ENCODE results near the gene TSPO. TPM values are rescaled to one million over a fixed set of nuclear protein-coding genes. Genes with fewer than 3 reads are reported as not detected.

Gene TSPO
- total and polyA plus RNA-seq, 2 of the 13 experiments (the other 11 are each of a cell fraction or from before 2014, with no cell fraction given): 0.46 to 1.4 TPM

- Histone ChIP-seq H3K4me2 (ENCODE audit: low read depth, low read length) (no peak overlapping the region), H4K20me1 (ENCODE audit: insufficient read depth, low read length) (0 out of 2 replicates have a peak, but pooled peaks cover 2% of the 10 kb centered on the region), H3K9ac (ENCODE audit: insufficient read depth, low read depth, low read length) (no peak overlapping the region), H3K36me3 (replicated peaks in 1 of 2; ENCODE audit: control insufficient read depth in 1 of 2, insufficient read depth in 2 of 2, low read length in 2 of 2) (peaks cover 25 to 74% of the 10 kb centered on the region in 2 experiments), H3K4me1 (ENCODE audit: insufficient read depth, low read length) (no peaks in the 10 kb centered on the region), H2AFZ (ENCODE audit: low read length) (no peak overlapping the region), H3K9me3 (ENCODE audit: low read length) (no peaks in the 10 kb centered on the region), H3K27me3 (ENCODE audit: control insufficient read depth in 1 of 2, insufficient read depth in 2 of 2, low read length in 2 of 2) (no peaks in the 10 kb centered on the region), H3K4me3 (replicated peaks in 1 of 3; ENCODE audit: insufficient read depth in 1 of 3, low read depth in 2 of 3, low read length in 3 of 3) (no peak overlapping the region), H3K27ac (ENCODE audit: extremely low read length, insufficient read depth, low read length) (no peak overlapping the region), H3K79me2 (ENCODE audit: insufficient read depth, low read length) (no peaks in the 10 kb centered on the region)
- FAIRE-seq: no peak
- ChIA-PET POLR2A (no interaction called here), CTCF (ENCODE audit: low intra/inter-chr PET ratio, low total read pairs) (interaction anchor here (1.3 kb wide), 1 partner anchor 268 kb away, joined by 3 read pairs; no protein-coding TSS in a partner anchor)
- 93% methylated on average over 3 of the region's 5 CpGs for WGBS (ENCODE audit: low lambda C conversion rate)
- no TSS peak for BruUV-seq (replicated peaks)
- in situ Hi-C loops (cut with HindIII; ENCODE audit: extremely low pct_ligation_motif_present, low pct_unique_long_range_greater_than_20kb): no loop called here
- intact Hi-C loops (cut with micrococcal nuclease; ENCODE audit: unreplicated experiment): no loop called here
- DNase-seq (ENCODE audit: low spot score): no peak
- ATAC-seq: no peak
- TF ChIP-seq SMAD3 (CRISPR knock-in tag; IDR thresholded peaks at IDR 0.05) (no peak), CBX2 (IDR thresholded peaks at IDR 0.05; ENCODE audit: low read depth, low read length) (no peak), CBX2 (CRISPR knock-in tag; IDR thresholded peaks at IDR 0.05; ENCODE audit: low read depth) (no peak), RARG (CRISPR knock-in tag; IDR thresholded peaks at IDR 0.05; ENCODE audit: low read depth) (no peak), ZNF569 (CRISPR knock-in tag; IDR thresholded peaks at IDR 0.05; ENCODE audit: borderline replicate concordance) (no peak), HOMEZ (CRISPR knock-in tag; IDR thresholded peaks at IDR 0.05; ENCODE audit: low read depth) (no peak), ZNF282 (IDR thresholded peaks at IDR 0.05; ENCODE audit: partially characterized antibody) (no peak), ZNF382 (CRISPR knock-in tag; IDR thresholded peaks at IDR 0.05; ENCODE audit: borderline replicate concordance) (no peak), HCFC1 (IDR thresholded peaks at IDR 0.05; ENCODE audit: low read depth, low read length) (no peak), CENPX (CRISPR knock-in tag; IDR thresholded peaks at IDR 0.05) (no peak), BRCA1 (CRISPR knock-in tag; IDR thresholded peaks at IDR 0.05) (no peak), ZNF230 (CRISPR knock-in tag; IDR thresholded peaks at IDR 0.05) (no peak)
- TF ChIP-seq, protein P1, sequence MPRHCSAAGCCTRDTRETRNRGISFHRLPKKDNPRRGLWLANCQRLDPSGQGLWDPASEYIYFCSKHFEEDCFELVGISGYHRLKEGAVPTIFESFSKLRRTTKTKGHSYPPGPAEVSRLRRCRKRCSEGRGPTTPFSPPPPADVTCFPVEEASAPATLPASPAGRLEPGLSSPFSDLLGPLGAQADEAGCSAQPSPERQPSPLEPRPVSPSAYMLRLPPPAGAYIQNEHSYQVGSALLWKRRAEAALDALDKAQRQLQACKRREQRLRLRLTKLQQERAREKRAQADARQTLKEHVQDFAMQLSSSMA (CRISPR knock-in tag; IDR thresholded peaks at IDR 0.05): no peak
- TF ChIP-seq, protein P2, sequence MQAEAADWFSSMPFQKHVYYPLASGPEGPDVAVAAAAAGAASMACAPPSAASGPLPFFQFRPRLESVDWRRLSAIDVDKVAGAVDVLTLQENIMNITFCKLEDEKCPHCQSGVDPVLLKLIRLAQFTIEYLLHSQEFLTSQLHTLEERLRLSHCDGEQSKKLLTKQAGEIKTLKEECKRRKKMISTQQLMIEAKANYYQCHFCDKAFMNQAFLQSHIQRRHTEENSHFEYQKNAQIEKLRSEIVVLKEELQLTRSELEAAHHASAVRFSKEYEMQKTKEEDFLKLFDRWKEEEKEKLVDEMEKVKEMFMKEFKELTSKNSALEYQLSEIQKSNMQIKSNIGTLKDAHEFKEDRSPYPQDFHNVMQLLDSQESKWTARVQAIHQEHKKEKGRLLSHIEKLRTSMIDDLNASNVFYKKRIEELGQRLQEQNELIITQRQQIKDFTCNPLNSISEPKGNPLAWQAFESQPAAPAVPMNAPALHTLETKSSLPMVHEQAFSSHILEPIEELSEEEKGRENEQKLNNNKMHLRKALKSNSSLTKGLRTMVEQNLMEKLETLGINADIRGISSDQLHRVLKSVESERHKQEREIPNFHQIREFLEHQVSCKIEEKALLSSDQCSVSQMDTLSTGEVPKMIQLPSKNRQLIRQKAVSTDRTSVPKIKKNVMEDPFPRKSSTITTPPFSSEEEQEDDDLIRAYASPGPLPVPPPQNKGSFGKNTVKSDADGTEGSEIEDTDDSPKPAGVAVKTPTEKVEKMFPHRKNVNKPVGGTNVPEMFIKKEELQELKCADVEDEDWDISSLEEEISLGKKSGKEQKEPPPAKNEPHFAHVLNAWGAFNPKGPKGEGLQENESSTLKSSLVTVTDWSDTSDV (CRISPR knock-in tag; IDR thresholded peaks at IDR 0.05): no peak
Measured at GRCh38 chr22:43135565-43135964, 15.8 kb upstream of the TSPO start.

Data from HepG2 (cell line).